GM18526 (cell line): Measurements from ENCODE around the gene MSH5.

Experiments
- POLR2A ChIP-seq: IDR thresholded peaks from 3 replicates; pipeline ENCODE4 v1.6.1; 2011; ENCODE audit not compliant: insufficient read length; ENCODE audit errors: extremely low read depth

The MSH5 gene

GRCh38 chr6:31707701-31708100, 32.1 kb upstream of the MSH5 start:
- no peak for TF ChIP-seq POLR2A

DNA sequence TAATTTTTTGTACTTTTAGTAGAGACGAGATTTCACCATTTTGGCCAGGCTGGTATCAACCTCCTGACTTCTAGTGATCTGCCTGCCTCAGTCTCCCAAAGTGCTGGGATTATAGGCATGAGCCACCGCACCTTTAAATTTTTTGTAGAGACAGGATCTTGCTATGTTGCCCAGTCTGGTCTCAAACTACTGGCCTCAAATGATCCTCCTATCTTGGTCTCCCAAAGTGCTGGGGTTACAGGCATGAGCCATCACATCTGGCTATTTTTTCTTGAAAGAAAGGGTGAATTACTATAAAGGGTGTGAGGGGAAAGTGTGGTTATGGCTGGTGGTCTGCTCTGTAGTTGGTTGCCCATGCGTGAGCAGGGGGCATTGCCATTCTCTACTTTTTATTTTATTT, 31.6 kb upstream of the MSH5 start:
- TF ChIP-seq POLR2A: no peak

DNA sequence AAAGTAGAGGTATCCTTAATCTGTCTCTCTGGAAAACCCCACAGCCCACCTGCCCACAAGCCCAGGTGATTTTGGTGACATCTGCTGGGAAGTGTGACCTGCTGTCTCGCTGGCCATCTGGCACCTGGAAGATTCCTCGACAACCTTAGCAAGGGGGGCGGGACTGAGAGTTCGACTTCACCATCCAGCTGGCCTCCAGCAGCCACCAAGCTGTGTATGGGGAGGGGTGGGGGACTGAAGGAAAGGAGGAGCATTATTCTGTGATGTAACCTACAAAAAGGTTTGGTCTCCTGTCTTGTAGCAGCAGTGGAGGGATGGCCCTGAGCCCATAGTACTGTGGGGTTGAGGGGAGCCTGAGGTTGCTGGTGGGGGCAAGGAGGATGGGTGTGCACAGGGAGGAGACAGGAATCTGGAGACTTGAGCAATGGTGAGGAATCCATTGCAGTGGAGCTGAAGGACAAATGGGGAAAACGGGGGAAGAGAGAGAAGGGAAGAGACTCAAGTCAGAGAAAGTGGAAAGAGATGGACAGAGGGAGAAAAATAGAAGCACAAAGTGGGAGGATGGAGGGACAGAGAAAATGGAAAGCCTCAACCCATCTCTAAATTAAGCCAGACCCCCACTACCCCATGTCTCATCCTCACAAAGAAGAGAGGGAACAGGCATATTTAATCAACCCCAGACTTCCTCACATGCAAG, 29.1 kb upstream of the MSH5 start:
- no peak for TF ChIP-seq POLR2A

GRCh38 chr6:31711233-31711632, 28.6 kb upstream of the MSH5 start:
- no peak for TF ChIP-seq POLR2A

- TF ChIP-seq POLR2A: no peak
These were observed 27.5 kb upstream of the MSH5 start for GRCh38 chr6:31712296-31712695.

DNA sequence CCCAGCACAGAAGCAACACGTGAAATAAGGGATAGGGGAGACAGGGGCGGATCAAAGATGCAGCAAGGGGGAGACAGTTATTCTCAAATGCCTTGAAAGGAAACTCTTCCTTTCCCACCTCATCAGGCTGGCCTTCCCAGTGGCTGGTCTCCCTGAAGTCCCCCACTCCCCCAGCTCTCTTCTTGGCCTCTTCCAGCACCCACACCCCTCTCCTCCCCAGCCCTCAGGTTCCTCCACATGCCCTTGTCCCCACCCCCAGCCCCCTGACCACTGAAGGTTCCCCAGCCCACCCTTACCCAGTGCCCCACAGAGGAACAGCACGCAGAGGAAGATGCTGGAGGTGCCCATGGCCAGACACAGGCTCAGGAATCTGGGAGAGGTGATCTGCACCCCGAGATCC, 26.3 kb upstream of the MSH5 start:
- no peak for TF ChIP-seq POLR2A

DNA sequence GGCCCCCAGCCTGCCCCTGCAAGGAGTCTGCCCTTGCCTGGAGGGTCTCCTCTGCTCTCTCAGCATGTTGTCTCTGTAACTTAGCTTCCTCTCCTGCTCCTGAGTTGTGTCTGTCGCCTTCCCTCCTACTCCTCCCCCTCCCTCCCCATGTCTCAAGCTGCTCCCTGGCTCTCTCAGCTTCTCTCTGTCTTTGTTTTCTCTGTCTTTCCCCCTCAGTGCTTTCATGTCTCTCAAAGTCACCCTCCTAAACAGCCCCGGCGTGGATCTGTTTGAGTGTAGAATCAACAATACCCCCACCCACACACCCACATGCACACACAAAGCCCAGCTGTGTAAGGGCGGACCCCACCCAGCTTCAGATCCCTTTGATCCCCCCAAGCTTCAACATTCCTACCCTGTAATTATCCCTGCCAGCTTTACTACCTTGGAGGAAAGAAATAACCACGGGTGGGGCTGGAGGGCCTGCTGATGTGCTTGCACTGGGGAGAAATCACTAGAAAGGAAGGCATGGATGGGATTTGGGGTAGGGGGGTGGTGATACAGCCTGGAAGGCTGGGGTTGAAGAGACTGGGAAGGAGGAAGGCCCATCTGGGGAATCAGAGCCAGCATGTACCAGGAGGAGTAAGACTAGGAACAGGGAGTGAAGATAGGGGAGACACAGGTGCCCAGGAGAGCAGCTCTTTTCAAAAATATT, 25.7 kb upstream of the MSH5 start:
- no peak for TF ChIP-seq POLR2A

- no peak for TF ChIP-seq POLR2A
These were observed 24.5 kb upstream of the MSH5 start, which contains the start of gene LY6G6D for GRCh38 chr6:31715022-31715958. Gene LY6G6D (plus strand): TSS chr6:31715348. CDS start chr6:31715356, 8 bp downstream.

DNA sequence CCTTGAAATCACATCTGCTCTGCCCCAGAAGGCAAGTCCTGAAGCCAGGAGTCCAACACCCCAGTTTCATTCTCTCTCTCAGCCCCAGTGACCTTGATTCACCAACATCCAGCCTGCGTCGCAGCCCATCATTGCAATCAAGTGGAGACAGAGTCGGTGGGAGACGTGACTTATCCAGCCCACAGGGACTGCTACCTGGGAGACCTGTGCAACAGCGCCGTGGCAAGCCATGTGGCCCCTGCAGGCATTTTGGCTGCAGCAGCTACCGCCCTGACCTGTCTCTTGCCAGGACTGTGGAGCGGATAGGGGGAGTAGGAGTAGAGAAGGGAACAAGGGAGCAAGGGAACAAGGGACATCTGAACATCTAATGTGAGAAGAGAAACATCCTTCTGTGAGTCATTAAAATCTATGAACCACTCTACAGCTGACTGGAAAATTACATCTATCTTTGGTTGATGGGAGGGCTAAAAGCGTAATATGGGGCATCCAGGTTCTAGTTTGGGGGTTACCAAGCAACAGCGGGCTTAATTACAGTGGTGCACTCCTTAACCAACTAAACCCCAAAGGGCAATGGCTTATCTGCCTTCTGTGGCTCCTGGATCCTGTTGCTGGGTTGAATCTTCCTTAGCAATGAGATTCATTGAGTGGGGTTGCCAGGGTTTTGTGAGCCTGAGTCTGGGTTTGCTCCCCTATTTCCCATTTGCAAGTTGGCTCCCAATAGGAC, 22.1 kb upstream of the MSH5 start:
- TF ChIP-seq POLR2A: no peak

- no peak for TF ChIP-seq POLR2A
These were observed 21.5 kb upstream of the MSH5 start for GRCh38 chr6:31718265-31718664.

DNA sequence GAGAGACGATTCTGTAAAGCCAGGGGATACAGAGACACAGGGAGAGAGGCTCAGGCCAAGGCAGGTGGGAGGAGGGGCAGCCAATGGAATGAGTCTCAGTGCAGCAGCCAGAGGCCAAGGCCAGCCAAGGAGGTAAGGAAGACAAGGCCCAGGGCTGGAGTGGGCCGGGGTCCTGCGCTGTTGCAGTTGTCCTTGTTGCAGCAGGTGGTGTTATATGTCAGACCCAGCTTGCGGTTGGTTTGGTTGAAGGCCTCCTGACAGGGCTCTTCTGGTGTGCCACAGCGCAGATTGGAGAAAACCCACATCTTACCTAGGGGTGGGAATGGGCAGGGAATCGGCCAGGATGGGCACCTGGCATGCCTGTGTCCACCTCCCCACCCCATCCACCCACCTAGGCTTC, 20.8 kb upstream of the MSH5 start:
- no peak for TF ChIP-seq POLR2A

DNA sequence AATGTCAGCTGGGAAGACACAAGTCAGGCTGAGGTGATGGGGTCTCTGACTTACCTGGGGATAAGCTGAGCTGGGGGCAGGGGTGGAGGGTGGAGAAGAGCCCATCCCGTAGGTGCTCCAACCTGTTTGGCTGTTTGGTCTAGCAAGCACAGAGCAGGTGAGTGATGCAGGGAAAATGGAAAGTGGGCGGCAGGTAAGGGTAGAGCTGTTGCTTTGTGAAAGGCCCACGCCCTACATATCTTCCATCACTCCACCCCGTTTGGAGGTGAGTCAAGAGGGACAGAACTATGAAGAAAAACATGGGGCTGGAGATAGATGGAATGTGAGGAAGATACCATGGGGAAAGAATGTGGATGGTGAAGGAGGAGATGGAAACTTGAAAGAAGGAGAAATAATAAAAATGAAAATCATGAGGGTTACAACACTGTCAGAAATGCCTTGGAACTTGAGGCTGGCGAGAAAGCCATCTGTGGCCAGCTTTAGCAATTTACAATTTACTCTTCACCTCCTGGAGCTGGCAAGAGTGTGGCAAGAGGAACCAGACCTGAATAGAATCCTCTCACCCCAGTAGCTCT, 19.5 kb upstream of the MSH5 start:
- TF ChIP-seq POLR2A: no peak

GRCh38 chr6:31721351-31722020, 18.3 kb upstream of the MSH5 start, which contains the start of gene LY6G6C:
Gene LY6G6C (minus strand): TSS chr6:31721746. CDS start chr6:31721679, 67 bp downstream.
- TF ChIP-seq POLR2A: no peak

GRCh38 chr6:31722173-31722572, 17.6 kb upstream of the MSH5 start:
- no peak for TF ChIP-seq POLR2A

GRCh38 chr6:31723245-31723979, 16.4 kb upstream of the MSH5 start, which contains the start of gene MPIG6B:
Gene MPIG6B (plus strand): TSS chr6:31723373. CDS start chr6:31723384, 11 bp downstream.
- TF ChIP-seq POLR2A: no peak
